Measurements from ENCODE around the gene GNB1L.

The GNB1L gene

DNA sequence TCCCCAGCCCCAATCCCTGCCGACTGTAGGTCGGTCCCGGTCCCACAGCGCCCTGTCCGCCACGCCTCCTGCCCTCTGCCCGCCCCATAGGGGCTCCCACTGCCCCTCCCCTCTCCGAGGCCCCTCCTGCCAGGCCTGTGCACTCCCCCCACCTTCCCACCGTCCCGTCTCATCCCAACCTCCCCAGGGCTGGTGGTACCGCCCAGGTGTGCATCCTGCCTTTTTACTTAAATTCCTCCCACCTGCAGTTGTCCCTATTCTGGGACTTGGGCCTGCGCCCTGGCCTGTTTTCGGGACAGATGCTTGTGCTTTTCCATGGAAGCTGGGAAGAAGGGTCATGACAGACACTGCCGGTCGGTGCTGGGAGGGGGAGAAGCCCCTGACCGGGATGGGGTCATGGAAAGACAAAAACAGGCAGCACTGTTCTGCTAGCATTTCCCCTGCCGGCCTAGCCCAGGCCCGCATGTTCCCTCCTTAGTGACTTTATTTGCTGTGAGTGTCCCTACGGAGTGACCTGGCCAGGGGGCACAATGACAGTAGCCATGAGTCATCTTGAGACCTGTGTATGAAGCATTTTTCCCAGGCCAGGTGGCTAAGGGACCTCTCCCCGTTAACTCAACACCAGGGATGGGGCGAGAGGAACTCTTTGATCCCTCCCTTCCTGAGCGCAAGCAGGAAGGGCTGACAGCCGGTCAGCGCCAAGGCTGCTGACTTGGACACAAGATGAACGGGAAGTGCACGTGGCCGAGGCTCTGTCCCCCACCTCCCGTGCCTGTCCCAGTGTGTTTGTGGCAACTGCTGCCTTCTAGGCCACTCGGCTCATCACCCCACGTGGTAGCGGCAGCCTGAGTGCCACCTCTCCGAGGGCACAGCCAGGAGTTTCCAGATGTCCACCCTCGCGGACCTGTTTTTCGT lies 87.0 kb downstream of the GNB1L start:
- Histone ChIP-seq H2BK120ac (ENCODE audit: low read depth, low read length) (no peak overlapping the region), H3K79me1 (replicated peaks; ENCODE audit: low read length, poor library complexity, severe bottlenecking) (no peaks in the 10 kb centered on the region)
- 34% methylated on average over 29 of the region's 35 CpGs for WGBS

DNA sequence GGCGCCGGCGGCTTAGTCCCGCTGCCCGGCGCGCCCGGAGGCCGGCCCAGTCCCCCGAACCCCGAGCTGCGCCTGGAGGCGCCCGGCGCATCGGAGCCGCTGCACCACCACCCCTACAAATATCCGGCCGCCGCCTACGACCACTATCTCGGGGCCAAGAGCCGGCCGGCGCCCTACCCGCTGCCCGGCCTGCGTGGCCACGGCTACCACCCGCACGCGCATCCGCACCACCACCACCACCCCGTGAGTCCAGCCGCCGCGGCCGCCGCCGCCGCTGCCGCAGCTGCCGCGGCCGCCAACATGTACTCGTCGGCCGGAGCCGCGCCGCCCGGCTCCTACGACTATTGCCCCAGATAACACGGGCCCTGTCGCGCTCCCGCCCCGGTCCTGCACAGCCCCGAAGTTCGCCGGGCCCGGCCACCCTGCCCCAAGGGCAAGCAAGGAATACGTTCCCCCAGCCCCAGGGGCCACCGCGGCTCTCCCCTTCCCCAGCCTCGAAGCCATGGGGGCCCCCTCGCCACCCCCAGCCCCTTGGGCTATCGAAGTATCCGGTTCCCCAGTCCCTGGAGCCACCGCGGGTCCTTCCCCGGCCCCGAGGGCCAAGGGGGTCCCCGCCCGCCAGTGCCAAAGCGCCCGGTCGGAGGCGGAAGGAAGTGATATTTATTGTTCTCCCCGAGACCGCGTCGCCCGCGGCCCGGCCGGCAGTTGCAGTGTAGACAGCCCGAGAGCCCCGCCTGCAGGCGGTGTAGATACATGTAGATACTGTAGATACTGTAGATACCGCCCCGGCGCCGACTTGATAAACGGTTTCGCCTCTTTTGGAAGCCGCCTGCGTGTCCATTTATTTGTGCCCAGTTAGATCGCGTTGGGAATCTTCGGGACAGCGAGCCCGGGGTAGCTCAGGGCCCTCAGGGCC lies 87.9 kb downstream of the GNB1L start:
- DNase-seq: peak; percentile 21
- no peak overlapping the region for H2AK5ac ChIP-seq (ENCODE audit: low read length, severe bottlenecking)
- no peak overlapping the region for H3K18ac ChIP-seq (ENCODE audit: low read depth in 1 of 2, low read length in 2 of 2)
- H2AFZ ChIP-seq (ENCODE audit: low read depth, low read length): no peak overlapping the region
- no peak overlapping the region for H3K27ac ChIP-seq (ENCODE audit: low read length, poor library complexity, severe bottlenecking)
- H4K91ac ChIP-seq (ENCODE audit: low read length): no peak overlapping the region
- H3K4me1 ChIP-seq (ENCODE audit: control insufficient read depth, insufficient read depth, low read depth, low read length): peaks cover 17% of the 10 kb centered on the region
- 1% methylated on average over 88 of the region's 103 CpGs for WGBS
- no peaks in the 10 kb centered on the region for H3K9me3 ChIP-seq (ENCODE audit: control insufficient read depth, low read length)
- H3K9ac ChIP-seq (ENCODE audit: low read length): no peak overlapping the region
- no peaks in the 10 kb centered on the region for H3K79me1 ChIP-seq (replicated peaks; ENCODE audit: low read length, poor library complexity, severe bottlenecking)
- no peak overlapping the region for H3K4me3 ChIP-seq (ENCODE audit: insufficient read depth in 1 of 2, low read depth in 1 of 2, low read length in 2 of 2)
- H3K14ac ChIP-seq (ENCODE audit: low read length in 2 of 2): no peak overlapping the region
- no peaks in the 10 kb centered on the region for H3K36me3 ChIP-seq (ENCODE audit: control insufficient read depth in 1 of 2, insufficient read depth in 2 of 2, low read depth in 1 of 2, low read length in 2 of 2)
- no peak overlapping the region for H2BK12ac ChIP-seq (ENCODE audit: low read length in 2 of 2)
- H3K23ac ChIP-seq (ENCODE audit: low read length in 2 of 2): no peak overlapping the region
- H3K27me3 ChIP-seq (ENCODE audit: control insufficient read depth in 1 of 2, insufficient read depth in 1 of 2, low read length in 2 of 2): peaks cover 88% of the 10 kb centered on the region in 2 experiments
- no peak overlapping the region for H2BK5ac ChIP-seq (ENCODE audit: low read depth, low read length, poor library complexity, severe bottlenecking)
- H2BK15ac ChIP-seq (ENCODE audit: low read depth, poor library complexity, severe bottlenecking): no peak overlapping the region
- no peak overlapping the region for H3K4ac ChIP-seq (ENCODE audit: low read depth in 1 of 2, low read length in 2 of 2)
- H2BK120ac ChIP-seq (ENCODE audit: low read depth, low read length): no peak overlapping the region
- peak overlapping the region; percentile 12 for H3K4me2 ChIP-seq (ENCODE audit: low read length, poor library complexity, severe bottlenecking)
- no peak overlapping the region for H4K8ac ChIP-seq (ENCODE audit: low read length)

More for the DNA sequence above, 87.0 kb downstream of the GNB1L start:
- Histone ChIP-seq H3K23ac (ENCODE audit: low read length in 2 of 2) (no peak overlapping the region), H4K8ac (ENCODE audit: low read length) (no peak overlapping the region), H3K4ac (ENCODE audit: low read depth in 1 of 2, low read length in 2 of 2) (no peak overlapping the region), H2AK5ac (ENCODE audit: low read length, severe bottlenecking) (no peak overlapping the region), H3K18ac (ENCODE audit: low read depth in 1 of 2, low read length in 2 of 2) (no peak overlapping the region), H3K4me3 (ENCODE audit: insufficient read depth in 1 of 2, low read depth in 1 of 2, low read length in 2 of 2) (no peak overlapping the region), H2BK5ac (ENCODE audit: low read depth, low read length, poor library complexity, severe bottlenecking) (no peak overlapping the region), H3K14ac (ENCODE audit: low read length in 2 of 2) (no peak overlapping the region), H2BK15ac (ENCODE audit: low read depth, poor library complexity, severe bottlenecking) (no peak overlapping the region), H3K4me1 (ENCODE audit: control insufficient read depth, insufficient read depth, low read depth, low read length) (peaks cover 14% of the 10 kb centered on the region), H3K9ac (ENCODE audit: low read length) (no peak overlapping the region), H3K4me2 (ENCODE audit: low read length, poor library complexity, severe bottlenecking) (no peak overlapping the region), H2BK12ac (ENCODE audit: low read length in 2 of 2) (no peak overlapping the region), H2AFZ (ENCODE audit: low read depth, low read length) (no peak overlapping the region), H3K27me3 (ENCODE audit: control insufficient read depth in 1 of 2, insufficient read depth in 1 of 2, low read length in 2 of 2) (peaks cover 86 to 88% of the 10 kb centered on the region in 2 experiments), H4K91ac (ENCODE audit: low read length) (no peak overlapping the region), H3K36me3 (ENCODE audit: control insufficient read depth in 1 of 2, insufficient read depth in 2 of 2, low read depth in 1 of 2, low read length in 2 of 2) (no peaks in the 10 kb centered on the region), H3K27ac (ENCODE audit: low read length, poor library complexity, severe bottlenecking) (no peak overlapping the region), H3K9me3 (ENCODE audit: control insufficient read depth, low read length) (no peaks in the 10 kb centered on the region)
- DNase-seq: no peak

DNA sequence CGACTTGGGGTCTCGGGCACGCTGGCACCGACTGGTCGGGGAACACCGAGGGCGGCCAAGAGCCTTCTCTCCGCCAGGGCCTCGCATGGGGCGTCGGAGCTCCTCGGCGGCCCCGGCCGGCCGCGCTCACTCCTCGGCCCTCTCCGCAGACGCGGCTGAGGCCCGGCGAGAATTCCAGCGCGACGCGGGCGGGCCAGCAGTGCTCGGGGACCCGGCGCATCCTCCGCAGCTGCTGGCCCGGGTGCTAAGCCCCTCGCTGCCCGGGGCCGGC lies 88.5 kb downstream of the GNB1L start:
- no peak overlapping the region for H3K23ac ChIP-seq (ENCODE audit: low read length in 2 of 2)
- no peak overlapping the region for H2AK5ac ChIP-seq (ENCODE audit: low read length, severe bottlenecking)
- peaks cover 85 to 86% of the 10 kb centered on the region in 2 experiments for H3K27me3 ChIP-seq (ENCODE audit: control insufficient read depth in 1 of 2, insufficient read depth in 1 of 2, low read length in 2 of 2)
- H4K91ac ChIP-seq (ENCODE audit: low read length): no peak overlapping the region
- no peak overlapping the region for H2BK12ac ChIP-seq (ENCODE audit: low read length in 2 of 2)
- H3K14ac ChIP-seq (ENCODE audit: low read length in 2 of 2): no peak overlapping the region
- no peaks in the 10 kb centered on the region for H3K9me3 ChIP-seq (ENCODE audit: control insufficient read depth, low read length)
- peaks cover 19% of the 10 kb centered on the region for H3K4me1 ChIP-seq (ENCODE audit: control insufficient read depth, insufficient read depth, low read depth, low read length)
- H3K4me3 ChIP-seq (ENCODE audit: insufficient read depth in 1 of 2, low read depth in 1 of 2, low read length in 2 of 2): no peak overlapping the region
- H3K79me1 ChIP-seq (replicated peaks; ENCODE audit: low read length, poor library complexity, severe bottlenecking): no peaks in the 10 kb centered on the region
- no peaks in the 10 kb centered on the region for H3K36me3 ChIP-seq (ENCODE audit: control insufficient read depth in 1 of 2, insufficient read depth in 2 of 2, low read depth in 1 of 2, low read length in 2 of 2)
- peak overlapping the region; percentile 27 for H2BK120ac ChIP-seq (ENCODE audit: low read depth, low read length)
- H3K27ac ChIP-seq (ENCODE audit: low read length, poor library complexity, severe bottlenecking): no peak overlapping the region
- no peak overlapping the region for H2AFZ ChIP-seq (ENCODE audit: low read depth, low read length)
- no peak overlapping the region for H4K8ac ChIP-seq (ENCODE audit: low read length)
- H3K4ac ChIP-seq (ENCODE audit: low read depth in 1 of 2, low read length in 2 of 2): no peak overlapping the region
- H2BK5ac ChIP-seq (ENCODE audit: low read depth, low read length, poor library complexity, severe bottlenecking): no peak overlapping the region
- no peak overlapping the region for H2BK15ac ChIP-seq (ENCODE audit: low read depth, poor library complexity, severe bottlenecking)
- WGBS: 1% methylated on average over 29 of the region's 36 CpGs
- H3K4me2 ChIP-seq (ENCODE audit: low read length, poor library complexity, severe bottlenecking): peak overlapping the region; percentile 12
- no peak overlapping the region for H3K9ac ChIP-seq (ENCODE audit: low read length)
- DNase-seq: no peak
- no peak overlapping the region for H3K18ac ChIP-seq (ENCODE audit: low read depth in 1 of 2, low read length in 2 of 2)
